ENCODE measurements around the gene PDGFD.

The PDGFD gene

DNA sequence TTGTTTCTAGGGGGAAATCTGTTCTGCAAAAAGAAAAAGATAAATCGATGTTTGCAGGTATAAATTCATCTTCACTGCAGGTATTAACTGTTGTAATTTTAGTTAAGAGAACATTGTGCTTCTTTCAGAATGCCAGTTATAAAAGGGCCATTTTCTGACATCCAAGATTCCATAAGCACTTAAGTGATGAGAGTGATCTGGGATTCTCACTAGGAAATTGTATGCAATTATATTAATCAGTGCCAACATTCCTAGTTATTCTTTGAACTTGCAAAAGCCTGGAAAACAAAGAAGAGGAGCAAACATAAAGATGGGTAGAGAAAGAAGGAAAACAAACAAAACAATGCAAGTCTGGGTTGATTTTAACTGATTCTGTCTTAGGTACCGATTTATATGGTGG is 122.2 kb downstream of the PDGFD start:
- no peak for DNase-seq (ENCODE audit: low spot score)
- TF ChIP-seq, protein P1, sequence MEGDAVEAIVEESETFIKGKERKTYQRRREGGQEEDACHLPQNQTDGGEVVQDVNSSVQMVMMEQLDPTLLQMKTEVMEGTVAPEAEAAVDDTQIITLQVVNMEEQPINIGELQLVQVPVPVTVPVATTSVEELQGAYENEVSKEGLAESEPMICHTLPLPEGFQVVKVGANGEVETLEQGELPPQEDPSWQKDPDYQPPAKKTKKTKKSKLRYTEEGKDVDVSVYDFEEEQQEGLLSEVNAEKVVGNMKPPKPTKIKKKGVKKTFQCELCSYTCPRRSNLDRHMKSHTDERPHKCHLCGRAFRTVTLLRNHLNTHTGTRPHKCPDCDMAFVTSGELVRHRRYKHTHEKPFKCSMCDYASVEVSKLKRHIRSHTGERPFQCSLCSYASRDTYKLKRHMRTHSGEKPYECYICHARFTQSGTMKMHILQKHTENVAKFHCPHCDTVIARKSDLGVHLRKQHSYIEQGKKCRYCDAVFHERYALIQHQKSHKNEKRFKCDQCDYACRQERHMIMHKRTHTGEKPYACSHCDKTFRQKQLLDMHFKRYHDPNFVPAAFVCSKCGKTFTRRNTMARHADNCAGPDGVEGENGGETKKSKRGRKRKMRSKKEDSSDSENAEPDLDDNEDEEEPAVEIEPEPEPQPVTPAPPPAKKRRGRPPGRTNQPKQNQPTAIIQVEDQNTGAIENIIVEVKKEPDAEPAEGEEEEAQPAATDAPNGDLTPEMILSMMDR (IDR thresholded peaks at IDR 0.05): no peak
- H3K4me3 ChIP-seq: no peak overlapping the region
- H3K27ac ChIP-seq: no peak overlapping the region

DNA sequence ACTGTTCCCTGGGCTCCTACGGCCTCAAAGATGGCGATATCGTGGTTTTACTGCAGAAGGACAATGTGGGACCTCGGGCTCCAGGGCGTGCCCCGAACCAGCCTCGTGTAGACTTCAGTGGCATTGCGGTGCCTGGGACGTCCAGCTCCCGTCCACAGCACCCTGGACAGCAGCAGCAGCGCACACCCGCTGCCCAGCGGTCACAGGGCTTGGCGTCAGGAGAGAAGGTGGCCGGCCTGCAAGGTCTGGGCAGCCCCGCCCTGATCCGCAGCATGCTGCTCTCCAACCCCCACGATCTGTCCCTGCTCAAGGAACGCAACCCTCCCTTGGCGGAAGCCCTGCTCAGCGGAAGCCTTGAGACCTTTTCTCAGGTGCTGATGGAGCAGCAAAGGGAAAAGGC is 127.0 kb downstream of the PDGFD start:
- no peak overlapping the region for H3K27ac ChIP-seq
- no peak overlapping the region for H3K4me3 ChIP-seq
- DNase-seq (ENCODE audit: low spot score): no peak
- TF ChIP-seq, protein P1 (IDR thresholded peaks at IDR 0.05): no peak

DNA sequence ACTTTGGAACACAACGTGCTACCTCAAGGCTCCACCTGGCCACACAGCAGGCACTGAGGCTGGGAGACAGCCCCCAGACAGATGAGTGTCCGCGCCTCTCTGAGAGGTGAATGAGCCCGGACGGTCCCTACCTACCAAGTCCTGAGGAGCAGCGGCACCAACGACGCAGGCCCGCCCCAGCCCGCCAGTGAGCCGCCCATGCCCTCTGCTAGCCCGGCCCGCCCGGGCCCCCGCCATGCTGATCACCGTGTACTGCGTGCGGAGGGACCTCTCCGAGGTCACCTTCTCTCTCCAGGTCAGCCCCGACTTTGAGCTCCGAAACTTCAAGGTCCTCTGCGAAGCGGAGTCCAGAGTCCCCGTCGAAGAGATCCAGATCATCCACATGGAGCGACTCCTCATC is 127.4 kb downstream of the PDGFD start, which contains the start of gene DDI1:
DDI1 (plus strand) TSS at position 53 of the 400 bp plus-strand sequence; CDS start at position 236, 183 bp downstream.
- Histone ChIP-seq H3K27ac (no peak within 1 kb of the TSS), H3K4me3 (no peak within 1 kb of the TSS)
- TF ChIP-seq, protein P1 (IDR thresholded peaks at IDR 0.05): no peak
- no peak for DNase-seq (ENCODE audit: low spot score)

- no peak overlapping the region for H3K4me3 ChIP-seq
- DNase-seq (ENCODE audit: low spot score): no peak
- TF ChIP-seq, protein P1 (IDR thresholded peaks at IDR 0.05): no peak
- peak overlapping the region; percentile 20 to 43 for H3K27ac ChIP-seq
Observed at GRCh38 chr11:104033561-104033960, 130.4 kb downstream of the PDGFD start.

GRCh38 chr11:104033134-104033533 is 130.8 kb downstream of the PDGFD start:
- TF ChIP-seq, protein P1 (IDR thresholded peaks at IDR 0.05): no peak
- H3K27ac ChIP-seq: peak overlapping the region; percentile 43 to 70
- H3K4me3 ChIP-seq: peak overlapping the region; percentile 29
- no peak for DNase-seq (ENCODE audit: low spot score)

- TF ChIP-seq, protein P1 (IDR thresholded peaks at IDR 0.05): no peak
- H3K4me3 ChIP-seq: no peak overlapping the region
- no peak for DNase-seq (ENCODE audit: low spot score)
- H3K27ac ChIP-seq: no peak overlapping the region
Observed at GRCh38 chr11:104028476-104029263, 135.3 kb downstream of the PDGFD start.

GRCh38 chr11:104024572-104024971 is 139.4 kb downstream of the PDGFD start:
- TF ChIP-seq, protein P1 (IDR thresholded peaks at IDR 0.05): no peak
- no peak overlapping the region for H3K4me3 ChIP-seq
- no peak overlapping the region for H3K27ac ChIP-seq
- DNase-seq (ENCODE audit: low spot score): no peak
